ENCODE measurements around the gene IL12B.

- no peak for TF ChIP-seq EZH2 (IDR thresholded peaks at IDR 0.05; ENCODE audit: low read depth)
- TF ChIP-seq CTCF (conservative IDR thresholded peaks at IDR 0.05): no peak
Measured at GRCh38 chr5:159294921-159295320, 35.4 kb downstream of the IL12B start.

Measured in PC-9 (cell line).